B cell (primary cell): ENCODE measurements around the gene CYTH3. TPM values are rescaled to one million over a fixed set of nuclear protein-coding genes. Genes with fewer than 3 reads are reported as not detected.

Experiments used
- ATAC-seq: fragments of 200-7000 bp; cut with Tn5 transposase; one replicate; pipeline ENCODE4 v1.10.0; 2021; ENCODE audit warnings: low read depth, mild to moderate bottlenecking, moderate number of reproducible peaks, moderate library complexity
- CTCF ChIA-PET: fragments of 350-600 bp; sonication (Branson Sonifier 250); formaldehyde crosslinking; loops from one replicate; lab custom pipeline; 2021; ENCODE audit warnings: antibody characterized with exemption, inconsistent platforms; lab: Charles Lee
- POLR2A ChIA-PET: fragments of 350-600 bp; sonication (Branson Sonifier 250); formaldehyde crosslinking; loops from one replicate; lab custom pipeline; 2021; ENCODE audit warnings: antibody characterized with exemption; lab: Charles Lee
- DNase-seq: peaks from one replicate; pipeline ENCODE4 v3.0.0; 2013
- H2AFZ ChIP-seq: 2 replicates; pipeline ENCODE4 v1.6.1; 2012; ENCODE audit warnings: mild to moderate bottlenecking, low read depth, low read length; ENCODE audit not compliant: insufficient read depth, poor library complexity, severe bottlenecking
- H3K27ac ChIP-seq, 2 donors: 1 replicate in 1 of 2; 2 replicates in 1 of 2; pipeline ENCODE4 v1.5.1; 2012 to 2013; ENCODE audit warnings: low read length in 2 of 2, mild to moderate bottlenecking in 2 of 2, moderate library complexity in 1 of 2
- H3K27me3 ChIP-seq, 4 experiments: fragments of 200-600 bp in 1 of 4; sonication (generic) in 1 of 4; replicated peaks in 1 of 4; 1 replicate in 2 of 4; 2 replicates in 2 of 4; pipeline versions ENCODE4 v1.6.1 to v1.7.0; 2013 to 2016; ENCODE audit warnings: low read length in 3 of 4, mild to moderate bottlenecking in 2 of 4, mixed read lengths in 1 of 4, moderate library complexity in 1 of 4; ENCODE audit not compliant: insufficient read depth in 4 of 4, control insufficient read depth in 3 of 4; ENCODE audit errors: control extremely low read depth in 1 of 4
- H3K36me3 ChIP-seq, 2 experiments: replicated peaks in 1 of 2; 1 replicate in 1 of 2; 2 replicates in 1 of 2; pipeline versions ENCODE4 v1.6.1 to v1.7.1; 2013; ENCODE audit warnings: low read length in 1 of 2; ENCODE audit not compliant: insufficient read depth in 2 of 2, control insufficient read depth in 1 of 2; ENCODE audit errors: control extremely low read depth in 1 of 2, extremely low read depth in 1 of 2
- H3K4me1 ChIP-seq, 2 donors: fragments of 200-600 bp in 1 of 2; sonication (generic) in 1 of 2; 1 replicate in 1 of 2; 2 replicates in 1 of 2; pipeline versions ENCODE4 v1.5.1 to v1.6.1; 2013 to 2017; ENCODE audit warnings: low read length in 2 of 2; ENCODE audit not compliant: control insufficient read depth in 2 of 2, insufficient read depth in 2 of 2
- H3K4me2 ChIP-seq: replicated peaks from 2 replicates; pipeline ENCODE3; 2012; ENCODE audit warnings: mild to moderate bottlenecking, low read depth, low read length; ENCODE audit not compliant: poor library complexity, severe bottlenecking
- H3K4me3 ChIP-seq, 5 experiments: fragments of 200-600 bp in 1 of 5; sonication (generic) in 1 of 5; 1 replicate in 3 of 5; 2 replicates in 2 of 5; pipeline versions ENCODE4 v1.5.1 to v1.7.0; 2011 to 2016; ENCODE audit warnings: low read length in 4 of 5, mild to moderate bottlenecking in 4 of 5, low read depth in 2 of 5, control low read depth in 1 of 5, moderate library complexity in 1 of 5; ENCODE audit not compliant: insufficient read depth in 1 of 5; ENCODE audit errors: control extremely low read depth in 1 of 5, extremely low read depth in 1 of 5
- H3K79me2 ChIP-seq: fragments of 200-600 bp; sonication (generic); one replicate; pipeline ENCODE4 v1.6.0; 2016; ENCODE audit warnings: low read length; ENCODE audit not compliant: control insufficient read depth, insufficient read depth
- H3K9ac ChIP-seq: fragments of 200-600 bp; sonication (generic); 2 replicates; pipeline ENCODE4 v1.6.1; 2017; ENCODE audit warnings: mild to moderate bottlenecking, low read length, moderate library complexity
- H3K9me3 ChIP-seq, 3 donors: one replicate each; pipeline versions ENCODE4 v1.6.1 to v1.7.1; 2013; ENCODE audit warnings: low read length in 2 of 3; ENCODE audit not compliant: control insufficient read depth in 2 of 3, insufficient read depth in 1 of 3; ENCODE audit errors: control extremely low read depth in 1 of 3
- H4K20me1 ChIP-seq: 2 replicates; pipeline ENCODE4 v1.6.0; 2012; ENCODE audit warnings: mild to moderate bottlenecking, low read length; ENCODE audit not compliant: insufficient read depth, control insufficient read depth, poor library complexity, severe bottlenecking
- H3K27ac Mint-ChIP-seq: one replicate; pipeline ENCODE4 v1.8.0; 2021; ENCODE audit warnings: mixed read lengths
- H3K27me3 Mint-ChIP-seq: one replicate; pipeline ENCODE4 v1.8.0; 2021; ENCODE audit warnings: mixed read lengths
- H3K4me1 Mint-ChIP-seq: one replicate; pipeline ENCODE4 v1.8.0; 2021; ENCODE audit warnings: mixed read lengths
- H3K4me3 Mint-ChIP-seq: one replicate; pipeline ENCODE4 v1.8.0; 2021; ENCODE audit warnings: mixed read lengths
- H3K9me3 Mint-ChIP-seq: one replicate; pipeline ENCODE4 v1.8.0; 2022; ENCODE audit warnings: mixed read lengths; ENCODE audit not compliant: insufficient read depth
- CTCF ChIP-seq: fragments of 200-600 bp; IDR thresholded peaks from one replicate; pipeline ENCODE4 v1.8.0; 2022; ENCODE audit warnings: antibody characterized with exemption, mild to moderate bottlenecking
- EZH2 ChIP-seq: IDR thresholded peaks from 2 replicates; pipeline ENCODE4 v1.6.1; 2012; ENCODE audit warnings: borderline replicate concordance, low read depth, mild to moderate bottlenecking, moderate library complexity, low read length; ENCODE audit not compliant: insufficient read depth, poor library complexity, severe bottlenecking
- whole genome bisulfite sequencing: methylation state at CpG from one replicate; pipeline ENCODE4 v1.1.5; 2013; ENCODE audit warnings: missing lambda C conversion rate; ENCODE audit not compliant: insufficient coverage; 5-methylcytosine and 5-hydroxymethylcytosine counted together
- intact Hi-C: fragments of 100-400 bp; cut with micrococcal nuclease; formaldehyde crosslinking; loops from one replicate; pipeline ENCODE4 v1.10.0; 2022
- polyA minus RNA-seq: library from RNA; depleted of rRNA, polyadenylated mRNA; stranded (reverse); fragments of >200 nt; gene quantifications from 2 replicates; pipeline ENCODE4 v1.2.3, GENCODE V29; 2012
- polyA plus RNA-seq: library from polyadenylated mRNA; depleted of rRNA; stranded (reverse); fragments of >200 nt; gene quantifications from 2 replicates; pipeline ENCODE4 v1.2.3, GENCODE V29; 2012
- total RNA-seq, 2 donors: library from RNA; stranded (reverse); fragments of 120-200 nt in 1 of 2; gene quantifications; 1 replicate in 1 of 2; 2 replicates in 1 of 2; pipeline versions ENCODE4 v1.2.3 to v1.2.4, GENCODE V29; 2013 to 2022

CYTH3 gene, protein sequence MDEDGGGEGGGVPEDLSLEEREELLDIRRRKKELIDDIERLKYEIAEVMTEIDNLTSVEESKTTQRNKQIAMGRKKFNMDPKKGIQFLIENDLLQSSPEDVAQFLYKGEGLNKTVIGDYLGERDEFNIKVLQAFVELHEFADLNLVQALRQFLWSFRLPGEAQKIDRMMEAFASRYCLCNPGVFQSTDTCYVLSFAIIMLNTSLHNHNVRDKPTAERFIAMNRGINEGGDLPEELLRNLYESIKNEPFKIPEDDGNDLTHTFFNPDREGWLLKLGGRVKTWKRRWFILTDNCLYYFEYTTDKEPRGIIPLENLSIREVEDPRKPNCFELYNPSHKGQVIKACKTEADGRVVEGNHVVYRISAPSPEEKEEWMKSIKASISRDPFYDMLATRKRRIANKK
- total RNA-seq, result 11.3 and 13.2 TPM in 2 replicates
- total RNA-seq (2013), result 3.6 TPM
- 5.2 and 11.4 TPM in 2 replicates for polyA plus RNA-seq
- 10.1 and 11.6 TPM in 2 replicates for polyA minus RNA-seq

DNA sequence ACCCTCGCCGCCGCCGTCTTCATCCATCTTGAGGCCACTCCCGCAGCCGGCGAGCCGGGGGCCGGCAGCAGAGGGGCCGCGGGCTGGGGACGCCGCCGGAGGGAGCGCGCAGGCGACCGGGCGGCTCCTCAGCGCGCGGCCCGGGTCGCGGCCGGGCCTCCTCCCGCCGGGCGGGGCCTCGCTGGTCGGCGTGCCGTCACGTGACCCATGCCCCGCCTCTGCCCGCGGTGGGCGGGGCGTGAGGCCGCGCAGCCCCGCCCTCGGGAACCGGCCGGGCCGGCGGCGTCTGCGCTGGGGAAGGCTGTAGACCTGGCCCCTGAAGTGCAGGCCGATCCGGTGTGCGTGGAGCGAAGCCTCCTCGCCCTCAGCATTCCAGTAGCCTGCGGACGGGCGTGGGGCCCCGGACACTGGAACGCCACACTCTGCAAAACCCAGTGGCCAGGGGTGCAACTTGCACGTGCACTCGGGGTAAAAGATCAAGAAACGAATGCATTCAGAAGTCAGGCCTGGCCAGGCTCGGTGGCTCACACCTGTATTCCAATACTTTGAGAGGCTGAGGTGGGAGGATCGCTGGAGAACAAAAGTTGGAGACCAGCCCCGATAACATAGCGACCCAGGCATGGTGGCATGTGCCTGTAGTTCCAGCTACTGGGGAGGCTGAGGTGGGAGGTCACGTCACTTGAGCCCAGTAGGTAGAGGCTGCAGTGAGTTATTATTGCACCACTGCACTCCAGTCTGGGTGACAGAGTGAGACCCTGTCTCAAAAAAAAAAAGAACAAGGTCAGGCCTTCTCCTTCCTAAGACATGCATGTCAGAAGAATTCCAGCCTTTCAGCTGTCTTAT, at the start of gene CYTH3:
Gene CYTH3 (minus strand): TSS at position 144 of the 843 bp plus-strand sequence. CDS start 117 bp downstream, at position 27.
- Mint-ChIP-seq H3K27me3 (peaks cover 34% of the 10 kb centered on the region), H3K9me3 (no peaks in the 10 kb centered on the region), H3K27ac (peak within 1 kb of the TSS; percentile 79), H3K4me3 (peak within 1 kb of the TSS; percentile 93), H3K4me1 (peaks cover 20% of the 10 kb centered on the region)
- peak; percentile 89 for DNase-seq
- H3K4me2 ChIP-seq, result peak within 1 kb of the TSS; percentile 99
- peak within 1 kb of the TSS; percentile 97 for H2AFZ ChIP-seq
- H4K20me1 ChIP-seq, result no peaks in the 10 kb centered on the region
- WGBS, result 5% methylated on average over 67 of the region's 67 CpGs
- no peak for TF ChIP-seq EZH2
- no peak for TF ChIP-seq CTCF
- intact Hi-C loops, result loop anchor here (1.0 to 5.0 kb wide), 3 partner anchors 12 to 263 kb away; partner anchors contain the start of genes AIMP2 and PMS2
- peaks cover 16 to 19% of the 10 kb centered on the region in 2 donors for H3K4me1 ChIP-seq
- H3K27me3 ChIP-seq, result peaks cover 0 to 8% (median 4%) of the 10 kb centered on the region in 4 experiments
- no peaks in the 10 kb centered on the region for H3K9me3 ChIP-seq
- peak within 1 kb of the TSS; percentile 78 for H3K9ac ChIP-seq
- ChIA-PET CTCF (interaction anchor here (0.8 to 2.0 kb wide), 3 partner anchors 10 to 105 kb away, joined by 3 to 4 read pairs (median 4); no protein-coding TSS in a partner anchor), POLR2A (no interaction called here)
- H3K36me3 ChIP-seq, result no peaks in the 10 kb centered on the region
- no peak within 1 kb of the TSS for H3K27ac ChIP-seq
- peaks cover 10% of the 10 kb centered on the region for H3K79me2 ChIP-seq
- ATAC-seq, result peak; percentile 94
- H3K4me3 ChIP-seq, result peak within 1 kb of the TSS; percentile 57 to 91 (median 70)
